Right lobe of liver (tissue), 4 donors: ENCODE measurements around the gene RAB5B.

Experiments
- POLR2A ChIP-seq: fragments of 450-650 bp; IDR thresholded peaks from one replicate; pipeline ENCODE4 v1.6.1; 2017; ENCODE audit warnings: antibody characterized with exemption, mild to moderate bottlenecking
- TF ChIP-seq, protein P1 (sequence below), 4 donors: fragments of 200-600 bp in 3 of 4; fragments of 450-650 bp in 1 of 4; IDR thresholded peaks; one replicate each; pipeline versions ENCODE4 v1.5.1 to v1.8.0; 2016 to 2022; ENCODE audit warnings: antibody characterized with exemption in 4 of 4, mild to moderate bottlenecking in 2 of 4
- donor health status: DM: no; HTN: no; CAD: no.
- donor health status: DM: no; HTN: no; CAD: no.
- donor health status: DM: no; HTN: yes; CAD: no.

GRCh38 chr12:55984861-55985260, 11.0 kb downstream of the RAB5B start:
- TF ChIP-seq, protein P1, sequence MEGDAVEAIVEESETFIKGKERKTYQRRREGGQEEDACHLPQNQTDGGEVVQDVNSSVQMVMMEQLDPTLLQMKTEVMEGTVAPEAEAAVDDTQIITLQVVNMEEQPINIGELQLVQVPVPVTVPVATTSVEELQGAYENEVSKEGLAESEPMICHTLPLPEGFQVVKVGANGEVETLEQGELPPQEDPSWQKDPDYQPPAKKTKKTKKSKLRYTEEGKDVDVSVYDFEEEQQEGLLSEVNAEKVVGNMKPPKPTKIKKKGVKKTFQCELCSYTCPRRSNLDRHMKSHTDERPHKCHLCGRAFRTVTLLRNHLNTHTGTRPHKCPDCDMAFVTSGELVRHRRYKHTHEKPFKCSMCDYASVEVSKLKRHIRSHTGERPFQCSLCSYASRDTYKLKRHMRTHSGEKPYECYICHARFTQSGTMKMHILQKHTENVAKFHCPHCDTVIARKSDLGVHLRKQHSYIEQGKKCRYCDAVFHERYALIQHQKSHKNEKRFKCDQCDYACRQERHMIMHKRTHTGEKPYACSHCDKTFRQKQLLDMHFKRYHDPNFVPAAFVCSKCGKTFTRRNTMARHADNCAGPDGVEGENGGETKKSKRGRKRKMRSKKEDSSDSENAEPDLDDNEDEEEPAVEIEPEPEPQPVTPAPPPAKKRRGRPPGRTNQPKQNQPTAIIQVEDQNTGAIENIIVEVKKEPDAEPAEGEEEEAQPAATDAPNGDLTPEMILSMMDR (IDR thresholded peaks at IDR 0.05) = no peak
- TF ChIP-seq POLR2A = no peak
